DMS114 treated with DMSO at 0.1 percent for 48 hours (cell line): ENCODE measurements around the gene CGNL1.

ENCODE experiments used
- DNase-seq: peaks from one replicate; lab custom pipeline; 2025; ENCODE audit not compliant: unreplicated experiment; lab: John Stamatoyannopoulos, UW

CGNL1 gene

GRCh38 chr15:57422113-57422754 lies 45.9 kb downstream of the CGNL1 start:
- DNase-seq, result no peak

GRCh38 chr15:57423599-57424140 lies 47.4 kb downstream of the CGNL1 start:
- no peak for DNase-seq

DNA sequence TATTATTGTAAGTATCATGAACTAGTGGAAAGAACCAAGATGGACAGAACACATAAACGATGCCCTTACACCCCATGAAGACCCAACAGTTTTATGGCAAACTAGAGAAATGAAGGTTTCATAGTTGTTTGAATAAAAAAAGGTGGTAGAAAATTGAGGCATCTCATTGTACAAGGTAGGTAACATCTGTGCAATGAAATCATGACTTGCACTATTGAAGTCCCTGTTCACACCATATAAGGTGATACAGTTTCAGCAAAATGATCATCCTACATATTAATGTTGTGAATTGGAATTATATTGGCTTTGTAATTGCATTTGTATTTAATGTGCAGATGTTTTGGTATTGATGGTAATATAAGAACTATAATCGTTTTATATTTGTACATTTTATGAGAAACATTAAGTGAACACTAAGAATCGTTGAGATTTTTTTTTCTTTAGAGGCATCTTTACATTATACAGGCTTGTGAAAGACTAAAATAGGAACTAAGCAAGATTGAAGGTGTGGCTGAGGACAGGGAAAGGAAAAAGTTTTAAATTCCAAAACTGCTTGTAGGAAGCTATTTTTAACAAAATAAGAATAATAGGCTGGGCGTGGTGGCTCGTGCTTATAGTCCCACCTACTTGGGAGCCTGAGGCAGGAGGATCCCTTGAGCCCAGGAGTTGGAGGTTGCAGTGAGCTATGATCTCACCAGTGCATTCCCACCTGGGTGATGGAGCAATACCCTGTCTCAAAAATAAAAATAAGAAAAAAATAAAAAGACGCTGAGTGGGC lies 48.5 kb downstream of the CGNL1 start:
- no peak for DNase-seq

GRCh38 chr15:57425842-57426241 lies 49.5 kb downstream of the CGNL1 start:
- DNase-seq, result no peak

GRCh38 chr15:57427367-57427821 lies 51.1 kb downstream of the CGNL1 start:
- no peak for DNase-seq

GRCh38 chr15:57432141-57432741 lies 55.9 kb downstream of the CGNL1 start:
- no peak for DNase-seq

DNA sequence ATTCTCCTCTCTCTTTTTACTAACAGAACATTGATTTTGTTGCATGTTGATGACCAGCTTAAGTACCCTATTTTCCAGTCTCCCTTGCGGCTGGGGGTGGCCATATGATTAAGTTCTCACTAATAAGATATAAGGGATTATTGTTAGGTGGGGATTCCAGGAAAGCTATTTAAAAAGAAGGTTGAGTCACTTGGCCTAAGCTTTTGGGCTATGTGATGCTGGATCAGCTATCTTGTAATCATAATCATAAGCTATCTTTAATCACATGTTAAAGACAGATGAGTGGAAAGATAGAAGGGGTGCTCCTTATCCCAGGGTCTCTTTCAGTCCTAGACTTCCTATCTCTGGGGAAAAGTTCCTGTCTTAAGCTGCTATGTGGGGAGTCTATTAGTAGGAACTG lies 59.9 kb downstream of the CGNL1 start:
- DNase-seq, result no peak

- no peak for DNase-seq
These were observed 60.7 kb downstream of the CGNL1 start for GRCh38 chr15:57436961-57437360.

DNA sequence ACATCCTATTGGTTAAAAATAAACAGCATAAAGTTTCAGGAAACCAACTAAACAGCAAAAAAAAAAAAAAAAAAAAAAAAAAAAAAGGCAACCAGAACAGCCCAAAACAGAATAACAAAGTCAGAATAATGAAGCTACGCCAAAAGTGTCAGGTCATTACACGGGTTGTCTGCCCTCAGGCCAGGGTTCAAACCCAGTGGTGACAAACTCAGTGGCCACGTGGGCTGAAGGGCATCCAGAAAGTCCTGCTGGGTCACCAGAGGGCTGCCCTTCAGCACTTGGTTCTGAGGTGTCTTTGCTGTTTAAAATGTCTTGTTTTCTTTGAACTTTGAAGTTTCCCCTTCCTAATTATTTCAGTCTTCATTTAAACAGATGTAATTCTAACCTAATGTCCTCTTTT lies 61.3 kb downstream of the CGNL1 start:
- DNase-seq, result no peak

GRCh38 chr15:57438166-57438565 lies 61.9 kb downstream of the CGNL1 start:
- no peak for DNase-seq

DNA sequence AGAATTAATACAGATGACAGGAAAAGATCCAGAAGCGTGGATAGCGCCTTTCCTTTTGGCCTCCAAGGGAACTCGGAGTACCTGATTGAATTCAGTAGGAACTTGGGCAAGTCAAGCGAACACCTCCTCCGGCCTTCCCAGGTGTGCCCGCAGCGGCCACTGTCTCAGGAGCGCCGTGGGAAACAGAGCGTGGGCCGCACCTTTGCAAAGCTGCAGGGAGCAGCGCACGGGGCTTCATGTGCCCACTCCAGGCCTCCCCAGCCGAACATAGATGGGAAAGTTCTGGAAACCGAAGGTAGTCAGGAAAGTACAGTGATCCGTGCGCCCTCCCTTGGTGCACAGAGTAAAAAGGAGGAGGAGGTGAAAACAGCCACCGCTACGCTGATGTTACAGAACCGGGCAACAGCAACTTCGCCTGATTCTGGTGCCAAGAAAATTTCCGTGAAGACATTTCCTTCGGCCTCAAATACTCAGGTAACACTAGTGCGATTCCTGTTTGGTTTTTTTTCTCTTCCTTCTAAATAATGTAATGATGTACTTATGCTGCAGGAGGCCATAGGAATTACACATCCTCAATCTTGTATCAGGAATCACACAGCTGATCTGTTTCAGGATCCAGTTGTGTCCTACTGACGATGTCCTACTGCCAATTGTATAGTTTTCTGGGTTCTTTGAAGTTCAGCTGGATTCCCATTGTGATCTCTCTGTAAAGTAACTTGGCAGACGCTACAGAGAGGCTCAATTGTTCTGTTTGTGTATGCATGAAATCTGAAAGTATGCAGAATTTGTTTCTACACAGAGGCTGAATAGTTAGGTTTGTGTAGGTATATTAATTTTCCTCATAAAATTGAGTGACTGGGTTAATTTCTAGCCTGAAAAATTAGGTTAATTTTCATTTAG lies 63.1 kb downstream of the CGNL1 start:
- DNase-seq, result no peak

- DNase-seq, result no peak
These were observed 63.9 kb downstream of the CGNL1 start for GRCh38 chr15:57440167-57440566.

DNA sequence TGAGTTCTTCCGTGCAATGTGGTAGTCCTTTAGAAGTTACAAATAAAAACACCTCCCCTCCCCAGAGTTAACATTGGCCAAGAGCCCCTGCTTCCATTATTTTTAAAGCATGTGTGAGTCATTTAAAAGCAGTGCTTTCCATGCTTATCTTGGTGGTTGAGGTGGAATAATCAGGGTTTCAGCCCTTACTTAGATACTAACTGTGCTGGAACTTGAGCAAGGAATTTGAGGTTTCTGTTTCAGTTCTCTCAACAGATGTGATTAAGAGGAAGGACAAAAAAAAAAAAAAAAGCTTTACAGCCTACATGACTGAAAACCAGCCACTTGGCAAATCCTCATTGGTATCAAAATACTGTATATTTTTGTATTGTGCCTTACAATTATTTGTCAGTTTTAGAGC lies 64.5 kb downstream of the CGNL1 start:
- DNase-seq, result no peak

DNA sequence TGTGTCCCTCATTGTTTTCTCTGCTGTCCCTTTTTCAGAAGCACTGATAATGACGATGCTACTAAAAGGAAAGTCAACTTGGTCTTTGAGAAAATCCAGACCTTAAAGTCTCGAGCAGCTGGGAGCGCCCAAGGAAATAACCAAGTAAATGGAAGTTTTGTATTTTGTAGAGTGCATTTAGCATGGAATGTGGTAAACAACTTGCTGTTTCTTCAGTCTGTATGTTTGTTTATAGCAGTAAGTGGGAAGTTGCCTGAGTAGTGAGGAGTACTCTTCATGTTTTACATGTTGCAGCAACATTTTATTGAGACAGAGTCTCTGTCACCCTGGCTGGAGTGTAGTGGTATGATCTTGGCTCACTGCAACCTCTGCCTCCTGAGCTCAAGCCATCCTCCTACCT lies 66.0 kb downstream of the CGNL1 start:
- no peak for DNase-seq

DNA sequence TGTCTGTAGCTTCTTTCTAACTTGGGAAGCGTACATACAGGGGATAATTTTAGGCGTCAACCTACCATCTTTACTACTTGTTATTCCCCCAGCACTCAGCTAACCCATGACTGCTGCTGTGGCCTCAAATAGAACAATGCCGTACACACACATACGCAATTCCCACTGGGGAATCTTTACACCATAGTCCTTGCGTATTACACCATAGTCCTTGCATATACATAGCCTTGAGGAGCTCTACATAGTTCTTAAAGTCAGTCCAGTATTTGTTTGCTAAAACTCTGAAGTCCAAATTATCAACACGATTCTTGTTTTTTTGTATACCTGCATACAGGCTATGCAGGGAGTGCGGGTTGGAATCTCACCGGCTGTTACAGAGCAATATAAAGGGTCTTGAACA lies 67.2 kb downstream of the CGNL1 start:
- DNase-seq, result no peak

DNA sequence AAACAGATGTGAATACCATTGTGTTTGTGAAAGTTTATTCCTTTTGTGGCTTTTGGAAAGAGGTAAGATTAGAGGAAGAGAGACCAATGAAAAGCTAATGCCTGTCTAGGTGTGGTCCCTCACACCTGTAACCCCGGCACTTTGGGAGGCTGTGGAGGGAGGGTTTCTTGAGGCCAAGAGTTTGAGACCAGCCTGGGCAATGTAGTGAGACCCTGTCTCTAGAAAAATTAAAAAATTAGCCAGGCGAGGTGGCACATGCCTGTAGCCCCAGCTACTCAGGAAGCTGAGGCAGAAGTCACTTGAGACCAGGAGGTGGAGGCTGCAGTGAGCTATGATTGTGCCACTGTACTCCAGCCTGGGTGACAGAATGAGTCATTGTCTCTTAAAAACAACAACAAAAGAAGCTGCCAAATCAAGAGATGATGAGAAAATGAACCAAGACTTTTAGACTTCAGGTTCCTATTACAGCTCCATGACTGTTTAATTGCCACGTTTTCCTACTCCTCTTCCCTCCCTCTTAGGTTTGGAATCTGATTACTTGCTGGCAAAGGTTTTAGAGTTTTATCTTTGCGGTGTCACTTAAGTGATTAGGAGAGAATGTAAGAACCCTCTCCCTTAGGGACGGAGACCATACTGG lies 68.7 kb downstream of the CGNL1 start:
- no peak for DNase-seq

DNA sequence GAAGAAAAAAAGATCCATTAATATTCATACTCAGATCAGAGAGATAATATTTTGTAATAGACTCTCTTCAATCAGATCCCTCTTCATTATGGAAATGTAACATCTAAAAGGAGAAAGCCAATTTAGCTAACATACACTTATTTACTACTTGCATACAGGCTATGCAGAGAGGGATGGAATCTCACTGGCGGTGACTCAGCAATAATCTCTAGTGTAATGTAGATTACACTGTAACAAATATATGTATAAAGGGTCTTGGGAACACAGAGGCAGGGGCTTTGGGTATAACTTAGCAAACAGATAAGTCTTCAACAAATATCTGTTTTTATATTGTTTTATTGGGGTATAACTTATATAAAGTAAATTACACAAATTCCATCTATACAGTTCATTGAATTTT lies 69.6 kb downstream of the CGNL1 start:
- no peak for DNase-seq

DNA sequence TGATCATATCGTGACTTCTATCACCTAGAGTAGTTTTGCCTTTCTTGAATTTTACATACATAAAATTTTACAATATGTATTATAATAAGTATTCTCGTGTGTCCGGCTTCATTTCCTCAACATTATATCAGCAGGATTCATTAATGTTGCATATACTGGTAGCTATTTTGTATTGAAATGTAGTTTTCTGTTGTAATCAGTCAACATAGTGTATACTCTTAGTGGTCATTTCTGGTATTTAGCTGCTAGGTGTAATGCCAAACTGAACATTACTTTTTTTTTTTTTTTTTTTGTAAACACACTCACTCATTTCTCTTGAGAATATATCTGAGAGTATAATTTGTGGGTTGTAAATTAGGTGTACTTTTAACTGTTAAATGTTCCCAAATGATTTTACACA lies 70.1 kb downstream of the CGNL1 start:
- no peak for DNase-seq

DNA sequence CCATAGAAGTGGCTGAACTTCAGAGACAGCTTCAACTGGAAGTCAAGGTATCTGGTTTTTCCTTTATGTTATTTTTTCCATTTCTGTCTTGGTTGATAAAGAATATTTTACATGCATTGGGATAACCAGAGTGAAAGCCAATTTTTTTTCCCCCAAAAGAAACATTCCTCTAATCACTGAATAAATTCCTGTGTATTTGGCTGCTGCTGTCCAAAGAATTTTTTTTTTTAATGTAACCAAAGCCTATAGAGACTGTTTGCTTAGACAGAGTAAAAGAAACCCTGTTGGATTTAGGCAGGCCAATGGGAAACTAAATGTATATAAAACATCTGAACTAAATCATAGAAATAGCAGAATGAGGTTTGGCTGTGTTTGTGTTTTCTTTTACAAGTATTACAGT lies 75.2 kb downstream of the CGNL1 start:
- DNase-seq, result no peak

- no peak for DNase-seq
These were observed 75.9 kb downstream of the CGNL1 start for GRCh38 chr15:57452090-57452754.
